Measurements from ENCODE around the gene PFDN2. TPM values are rescaled to one million over a fixed set of nuclear protein-coding genes. Genes with fewer than 3 reads are reported as not detected.

PFDN2 gene
- total RNA-seq, 2 experiments from 2014 or later: 141 to 148 TPM

GRCh38 chr1:161083748-161084596 is 33.9 kb downstream of the PFDN2 start:
- Mint-ChIP-seq H3K27me3 (no peaks in the 10 kb centered on the region), H3K4me3 (no peak overlapping the region), H3K36me3 (no peaks in the 10 kb centered on the region), H3K9me3 (no peaks in the 10 kb centered on the region), H3K27ac (no peak overlapping the region), H3K4me1 (peaks cover 11% of the 10 kb centered on the region)
- DNase-seq: no peak

GRCh38 chr1:161082996-161083747 is 34.7 kb downstream of the PFDN2 start:
- DNase-seq: no peak
- Mint-ChIP-seq H3K4me1 (peaks cover 8% of the 10 kb centered on the region), H3K27ac (no peak overlapping the region), H3K9me3 (no peaks in the 10 kb centered on the region), H3K27me3 (no peaks in the 10 kb centered on the region), H3K4me3 (no peak overlapping the region), H3K36me3 (no peaks in the 10 kb centered on the region)

GRCh38 chr1:161082483-161082882 is 35.4 kb downstream of the PFDN2 start:
- H3K9me3 Mint-ChIP-seq: no peaks in the 10 kb centered on the region
- peaks cover 3% of the 10 kb centered on the region for H3K4me1 Mint-ChIP-seq
- no peak for DNase-seq
- no peaks in the 10 kb centered on the region for H3K36me3 Mint-ChIP-seq
- H3K4me3 Mint-ChIP-seq: no peak overlapping the region
- no peak overlapping the region for H3K27ac Mint-ChIP-seq
- H3K27me3 Mint-ChIP-seq: no peaks in the 10 kb centered on the region

GRCh38 chr1:161081519-161081918 is 36.3 kb downstream of the PFDN2 start:
- no peaks in the 10 kb centered on the region for H3K36me3 Mint-ChIP-seq
- peaks cover 3% of the 10 kb centered on the region for H3K4me1 Mint-ChIP-seq
- no peak overlapping the region for H3K4me3 Mint-ChIP-seq
- no peaks in the 10 kb centered on the region for H3K27me3 Mint-ChIP-seq
- no peaks in the 10 kb centered on the region for H3K9me3 Mint-ChIP-seq
- DNase-seq: no peak
- H3K27ac Mint-ChIP-seq: no peak overlapping the region

- DNase-seq: no peak
- H3K4me3 Mint-ChIP-seq: no peak overlapping the region
- no peak overlapping the region for H3K27ac Mint-ChIP-seq
- H3K9me3 Mint-ChIP-seq: no peaks in the 10 kb centered on the region
- peaks cover 4% of the 10 kb centered on the region for H3K4me1 Mint-ChIP-seq
- no peaks in the 10 kb centered on the region for H3K36me3 Mint-ChIP-seq
- H3K27me3 Mint-ChIP-seq: no peaks in the 10 kb centered on the region
Measured at GRCh38 chr1:161080441-161081405, 37.1 kb downstream of the PFDN2 start.

GRCh38 chr1:161079436-161080110 is 38.3 kb downstream of the PFDN2 start:
- Mint-ChIP-seq H3K4me3 (no peak overlapping the region), H3K27me3 (no peaks in the 10 kb centered on the region), H3K36me3 (no peaks in the 10 kb centered on the region), H3K4me1 (peaks cover 4% of the 10 kb centered on the region), H3K9me3 (no peaks in the 10 kb centered on the region), H3K27ac (no peak overlapping the region)
- DNase-seq: no peak

GRCh38 chr1:161077426-161077825 is 40.4 kb downstream of the PFDN2 start:
- DNase-seq: no peak
- H3K27me3 Mint-ChIP-seq: no peaks in the 10 kb centered on the region
- no peaks in the 10 kb centered on the region for H3K9me3 Mint-ChIP-seq
- no peak overlapping the region for H3K27ac Mint-ChIP-seq
- H3K4me1 Mint-ChIP-seq: peaks cover 7% of the 10 kb centered on the region
- no peak overlapping the region for H3K4me3 Mint-ChIP-seq
- H3K36me3 Mint-ChIP-seq: no peaks in the 10 kb centered on the region

- Mint-ChIP-seq H3K27me3 (no peaks in the 10 kb centered on the region), H3K4me3 (no peak overlapping the region), H3K9me3 (no peaks in the 10 kb centered on the region), H3K27ac (no peak overlapping the region), H3K36me3 (no peaks in the 10 kb centered on the region), H3K4me1 (peaks cover 15% of the 10 kb centered on the region)
- DNase-seq: no peak
Measured at GRCh38 chr1:161076410-161076809, 41.4 kb downstream of the PFDN2 start.

GRCh38 chr1:161074676-161075368 is 43.0 kb downstream of the PFDN2 start:
- H3K36me3 Mint-ChIP-seq: no peaks in the 10 kb centered on the region
- no peak overlapping the region for H3K4me3 Mint-ChIP-seq
- DNase-seq: no peak
- H3K9me3 Mint-ChIP-seq: peaks cover 2% of the 10 kb centered on the region
- H3K4me1 Mint-ChIP-seq: peaks cover 27% of the 10 kb centered on the region
- H3K27me3 Mint-ChIP-seq: no peaks in the 10 kb centered on the region
- no peak overlapping the region for H3K27ac Mint-ChIP-seq

- Mint-ChIP-seq H3K9me3 (peaks cover 2% of the 10 kb centered on the region), H3K4me1 (peaks cover 28% of the 10 kb centered on the region)
- no peak for DNase-seq
Measured at GRCh38 chr1:161073474-161074121, 44.2 kb downstream of the PFDN2 start.

GRCh38 chr1:161072751-161073449 is 44.9 kb downstream of the PFDN2 start:
- Mint-ChIP-seq H3K27ac (no peak overlapping the region), H3K9me3 (peaks cover 2% of the 10 kb centered on the region), H3K36me3 (peaks cover 15% of the 10 kb centered on the region), H3K27me3 (no peaks in the 10 kb centered on the region), H3K4me1 (peaks cover 32% of the 10 kb centered on the region), H3K4me3 (no peak overlapping the region)
- DNase-seq: no peak

More at GRCh38 chr1:161073474-161074121, 44.2 kb downstream of the PFDN2 start:
- no peak overlapping the region for H3K27ac Mint-ChIP-seq
- no peaks in the 10 kb centered on the region for H3K27me3 Mint-ChIP-seq
- H3K4me3 Mint-ChIP-seq: no peak overlapping the region
- H3K36me3 Mint-ChIP-seq: peaks cover 9% of the 10 kb centered on the region

- no peak overlapping the region for H3K4me3 Mint-ChIP-seq
- H3K9me3 Mint-ChIP-seq: peaks cover 2% of the 10 kb centered on the region
- peak overlapping the region; percentile 11 for H3K27ac Mint-ChIP-seq
- no peaks in the 10 kb centered on the region for H3K27me3 Mint-ChIP-seq
- H3K36me3 Mint-ChIP-seq: peaks cover 23% of the 10 kb centered on the region
- peaks cover 40% of the 10 kb centered on the region for H3K4me1 Mint-ChIP-seq
- DNase-seq: peak; percentile 54
Measured at GRCh38 chr1:161071886-161072371, 45.9 kb downstream of the PFDN2 start.

- Mint-ChIP-seq H3K27me3 (no peaks in the 10 kb centered on the region), H3K36me3 (peaks cover 30% of the 10 kb centered on the region), H3K27ac (peak overlapping the region; percentile 96), H3K9me3 (peaks cover 3% of the 10 kb centered on the region), H3K4me3 (no peak overlapping the region), H3K4me1 (peaks cover 46% of the 10 kb centered on the region)
- DNase-seq: no peak
Measured at GRCh38 chr1:161070761-161071160, 47.1 kb downstream of the PFDN2 start.

Data from activated naive CD8-positive, alpha-beta T cell treated with anti-CD3 and anti-CD28 coated beads for 36 hours (primary cell).